OCI-LY3 (cell line): ENCODE measurements around the gene SBSN.

Experiments
- H2AFZ ChIP-seq: fragments of 200-600, 300-600 bp; shearing (Covaris generic); 2 replicates; pipeline ENCODE4 v1.6.0; 2014; ENCODE audit warnings: antibody characterized with exemption, low read depth, low read length
- H3K27ac ChIP-seq: fragments of 200-600, 300-600 bp; sonication (generic); 2 replicates; pipeline ENCODE4 v1.5.1; 2014; ENCODE audit warnings: mild to moderate bottlenecking, low read length, moderate library complexity, mixed read lengths
- H3K27me3 ChIP-seq: fragments of 200-600, 300-600 bp; sonication (generic); 2 replicates; pipeline ENCODE4 v1.6.1; 2014; ENCODE audit warnings: low read depth, low read length, mixed read lengths
- H3K36me3 ChIP-seq: fragments of 200-600, 300-600 bp; sonication (generic); replicated peaks from 2 replicates; pipeline ENCODE3; 2014; ENCODE audit warnings: low read depth, low read length, mixed read lengths
- H3K4me1 ChIP-seq: fragments of 300-600, 200-600 bp; sonication (generic); 2 replicates; pipeline ENCODE4 v1.6.1; 2014; ENCODE audit warnings: low read length, mixed read lengths
- H3K4me2 ChIP-seq: fragments of 200-600, 300-600 bp; sonication (generic); 2 replicates; pipeline ENCODE4 v1.6.1; 2014; ENCODE audit warnings: low read length, mixed read lengths
- H3K4me3 ChIP-seq: fragments of 300-600, 200-600 bp; sonication (generic); 2 replicates; pipeline ENCODE4 v1.5.1; 2014; ENCODE audit warnings: antibody characterized with exemption, mild to moderate bottlenecking, low read length, moderate library complexity
- H3K79me2 ChIP-seq: fragments of 300-600, 200-600 bp; shearing (Covaris generic); 2 replicates; pipeline ENCODE4 v1.6.1; 2014; ENCODE audit warnings: mild to moderate bottlenecking, low read length, mixed read lengths
- H3K9ac ChIP-seq: fragments of 300-600, 200-600 bp; shearing (Covaris generic); 2 replicates; pipeline ENCODE4 v1.6.0; 2014; ENCODE audit warnings: mild to moderate bottlenecking, low read length, moderate library complexity
- H3K9me3 ChIP-seq: fragments of 200-600, 300-600 bp; shearing (Covaris generic); 2 replicates; pipeline ENCODE4 v1.6.1; 2014; ENCODE audit warnings: low read length, mixed read lengths; ENCODE audit not compliant: insufficient read depth
- H4K20me1 ChIP-seq: fragments of 200-600, 300-600 bp; sonication (generic); 2 replicates; pipeline ENCODE4 v1.6.1; 2016; ENCODE audit warnings: low read length, mixed read lengths; ENCODE audit not compliant: insufficient read depth
- EZH2phosphoT487 ChIP-seq: fragments of 200-600 bp; shearing (Covaris generic); IDR thresholded peaks from 2 replicates; pipeline ENCODE4 v1.6.1; 2018; ENCODE audit warnings: antibody characterized with exemption, mixed run types, low read depth
- TF ChIP-seq, protein P1 (sequence below): fragments of 200-600, 300-600 bp; sonication (generic); IDR thresholded peaks from 2 replicates; pipeline ENCODE4 v1.5.1; 2014; ENCODE audit warnings: antibody characterized with exemption, low read length, low read depth

Gene SBSN

DNA sequence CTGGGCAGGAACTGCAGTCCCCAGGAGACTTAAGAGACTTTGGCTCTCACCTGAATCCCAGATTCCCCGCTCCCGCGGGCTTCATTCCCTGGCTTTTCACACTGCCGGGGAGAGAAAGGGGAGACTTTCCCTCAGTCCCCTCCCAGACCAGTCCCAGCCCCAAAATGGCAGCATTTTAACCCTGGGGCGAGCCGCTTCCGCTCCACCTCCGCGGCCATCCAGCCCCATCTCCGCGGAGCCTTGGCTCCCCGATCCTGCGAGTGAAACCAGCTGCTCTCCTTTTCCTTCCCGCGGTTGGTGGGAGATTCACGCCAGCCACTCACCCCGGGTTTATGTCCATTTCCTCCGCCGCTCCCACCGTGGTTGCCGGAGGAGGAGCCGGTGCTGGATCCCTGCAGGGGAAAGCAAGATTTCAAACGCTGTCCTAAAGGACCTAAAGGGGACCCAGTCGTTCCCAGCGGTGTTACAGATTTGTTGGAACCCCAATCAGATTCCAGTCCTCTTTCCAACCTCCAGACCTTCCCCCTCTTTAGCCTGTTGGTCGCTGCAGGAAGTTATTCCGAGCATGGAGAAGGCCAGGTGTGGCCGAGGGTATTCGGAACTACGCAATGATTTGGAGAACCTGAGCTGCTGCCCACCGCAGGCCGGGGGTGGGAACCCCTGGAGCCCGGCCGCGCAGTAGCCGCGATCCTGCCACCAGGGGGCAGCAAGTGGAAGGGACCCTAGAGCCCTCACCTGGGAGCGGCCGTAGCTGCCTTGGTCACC, 18.1 kb downstream of the SBSN start:
- Histone ChIP-seq H3K36me3 (no peaks in the 10 kb centered on the region), H3K79me2 (no peaks in the 10 kb centered on the region), H3K9me3 (no peaks in the 10 kb centered on the region), H3K4me3 (peak overlapping the region; percentile 76), H4K20me1 (no peaks in the 10 kb centered on the region), H2AFZ (peak overlapping the region; percentile 89), H3K27me3 (peaks cover 60% of the 10 kb centered on the region), H3K4me2 (peak overlapping the region; percentile 74), H3K9ac (peak overlapping the region; percentile 61), H3K4me1 (peaks cover 7% of the 10 kb centered on the region), H3K27ac (no peak overlapping the region)
- TF ChIP-seq EZH2phosphoT487 = no peak
- TF ChIP-seq, protein P1, sequence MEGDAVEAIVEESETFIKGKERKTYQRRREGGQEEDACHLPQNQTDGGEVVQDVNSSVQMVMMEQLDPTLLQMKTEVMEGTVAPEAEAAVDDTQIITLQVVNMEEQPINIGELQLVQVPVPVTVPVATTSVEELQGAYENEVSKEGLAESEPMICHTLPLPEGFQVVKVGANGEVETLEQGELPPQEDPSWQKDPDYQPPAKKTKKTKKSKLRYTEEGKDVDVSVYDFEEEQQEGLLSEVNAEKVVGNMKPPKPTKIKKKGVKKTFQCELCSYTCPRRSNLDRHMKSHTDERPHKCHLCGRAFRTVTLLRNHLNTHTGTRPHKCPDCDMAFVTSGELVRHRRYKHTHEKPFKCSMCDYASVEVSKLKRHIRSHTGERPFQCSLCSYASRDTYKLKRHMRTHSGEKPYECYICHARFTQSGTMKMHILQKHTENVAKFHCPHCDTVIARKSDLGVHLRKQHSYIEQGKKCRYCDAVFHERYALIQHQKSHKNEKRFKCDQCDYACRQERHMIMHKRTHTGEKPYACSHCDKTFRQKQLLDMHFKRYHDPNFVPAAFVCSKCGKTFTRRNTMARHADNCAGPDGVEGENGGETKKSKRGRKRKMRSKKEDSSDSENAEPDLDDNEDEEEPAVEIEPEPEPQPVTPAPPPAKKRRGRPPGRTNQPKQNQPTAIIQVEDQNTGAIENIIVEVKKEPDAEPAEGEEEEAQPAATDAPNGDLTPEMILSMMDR = peak; percentile 98

GRCh38 chr19:35509018-35509652, 19.0 kb downstream of the SBSN start:
- H3K4me3 ChIP-seq = peak overlapping the region; percentile 76
- no peaks in the 10 kb centered on the region for H3K36me3 ChIP-seq
- no peak overlapping the region for H3K27ac ChIP-seq
- H3K79me2 ChIP-seq = no peaks in the 10 kb centered on the region
- no peaks in the 10 kb centered on the region for H3K9me3 ChIP-seq
- H2AFZ ChIP-seq = peak overlapping the region; percentile 89
- peaks cover 7% of the 10 kb centered on the region for H3K4me1 ChIP-seq
- TF ChIP-seq, protein P1 = no peak
- TF ChIP-seq EZH2phosphoT487 = no peak
- H3K4me2 ChIP-seq = peak overlapping the region; percentile 74
- H3K9ac ChIP-seq = peak overlapping the region; percentile 61
- peaks cover 62% of the 10 kb centered on the region for H3K27me3 ChIP-seq
- no peaks in the 10 kb centered on the region for H4K20me1 ChIP-seq

DNA sequence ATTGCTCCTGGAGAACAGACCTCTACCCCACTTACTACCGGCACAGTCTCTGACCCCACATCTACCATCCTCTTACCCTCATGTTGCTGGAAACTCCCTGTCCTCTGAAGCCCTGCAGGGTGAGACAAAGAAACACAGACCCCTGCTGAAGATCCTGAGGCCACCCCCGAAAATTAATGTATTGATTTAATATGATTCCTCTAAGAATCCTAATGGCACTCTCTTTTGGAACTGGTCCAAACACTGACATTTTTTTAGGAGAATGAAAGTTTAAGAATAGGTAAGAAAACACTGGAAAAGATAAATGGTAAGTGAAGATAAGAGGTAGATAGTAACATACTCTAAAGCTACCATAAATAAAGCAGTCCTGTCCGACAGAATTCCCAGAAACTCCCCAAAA, 20.0 kb downstream of the SBSN start:
- Histone ChIP-seq H3K27ac (no peak overlapping the region), H3K4me1 (peaks cover 7% of the 10 kb centered on the region), H3K79me2 (no peaks in the 10 kb centered on the region), H3K9ac (no peak overlapping the region), H3K4me2 (no peak overlapping the region), H4K20me1 (no peaks in the 10 kb centered on the region), H3K4me3 (no peak overlapping the region), H3K9me3 (no peaks in the 10 kb centered on the region), H3K27me3 (peaks cover 63% of the 10 kb centered on the region), H2AFZ (no peak overlapping the region), H3K36me3 (no peaks in the 10 kb centered on the region)
- TF ChIP-seq EZH2phosphoT487 = 0 out of 2 replicates have a peak, but pooled peaks have one; percentile 61
- TF ChIP-seq, protein P1 = no peak

- no peak for TF ChIP-seq EZH2phosphoT487
- TF ChIP-seq, protein P1 = no peak
- Histone ChIP-seq H3K27me3 (peaks cover 63% of the 10 kb centered on the region), H3K36me3 (no peaks in the 10 kb centered on the region), H3K4me3 (no peak overlapping the region), H2AFZ (no peak overlapping the region), H3K9me3 (no peaks in the 10 kb centered on the region), H3K4me1 (peaks cover 7% of the 10 kb centered on the region), H3K9ac (no peak overlapping the region), H4K20me1 (no peaks in the 10 kb centered on the region), H3K27ac (no peak overlapping the region), H3K4me2 (no peak overlapping the region), H3K79me2 (no peaks in the 10 kb centered on the region)
Observed at GRCh38 chr19:35507561-35507960, 20.6 kb downstream of the SBSN start.
